Right forelimb (tissue), 1 donor: Measurements from ENCODE around the gene FERMT3.
"Not testable (repeated sequence)": the region's sequence is repeated elsewhere in the genome, so short reads cannot be mapped to it uniquely, and the experiment has no call there.

Source experiments
- DNase-seq: peaks from one replicate; pipeline ENCODE4 v3.0.0-alpha.2; 2018

The FERMT3 gene

DNA sequence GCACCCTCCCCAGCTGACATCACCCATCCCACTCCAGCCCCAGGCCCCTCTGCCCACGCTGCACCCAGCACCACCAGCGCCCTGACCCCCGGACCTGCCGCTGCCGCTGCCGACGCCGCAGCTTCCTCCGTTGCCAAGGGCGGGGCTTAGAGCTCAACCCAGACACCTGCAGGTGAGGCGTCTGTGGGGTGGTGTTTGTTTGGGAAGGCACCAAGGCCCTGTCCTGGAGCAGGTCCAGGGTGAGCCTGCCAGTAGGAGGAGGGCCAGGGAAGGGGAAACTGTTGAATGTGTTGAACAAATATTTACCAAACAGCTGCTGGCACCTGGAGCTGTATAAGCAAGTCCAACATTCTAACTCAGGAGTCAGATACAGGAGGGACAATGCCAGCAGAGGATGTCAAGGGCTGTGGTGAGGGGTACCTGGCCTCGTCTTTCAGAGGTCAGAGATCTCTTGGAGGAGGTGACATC is 31.0 kb downstream of the FERMT3 start:
- DNase-seq = no peak

DNA sequence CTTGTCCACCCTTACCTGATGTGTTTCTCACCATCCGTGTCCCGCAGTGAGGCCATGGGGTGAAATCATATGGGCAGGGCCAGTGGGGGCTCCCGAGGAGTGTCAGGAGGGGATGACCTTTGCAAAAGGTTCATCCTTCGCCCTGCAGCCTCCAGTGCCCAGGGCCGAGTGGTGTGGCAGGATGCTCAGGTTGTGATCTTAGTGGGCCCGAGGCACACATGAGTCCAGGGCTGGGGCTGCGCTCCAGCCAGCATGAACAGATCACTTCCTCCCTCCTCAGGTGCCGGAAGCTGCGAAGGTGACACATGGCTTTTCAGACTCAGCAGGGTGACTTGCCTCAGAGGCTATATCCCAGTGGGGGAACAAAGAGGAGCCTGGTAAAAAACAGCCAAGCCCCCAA is 31.6 kb downstream of the FERMT3 start:
- DNase-seq = no peak

DNA sequence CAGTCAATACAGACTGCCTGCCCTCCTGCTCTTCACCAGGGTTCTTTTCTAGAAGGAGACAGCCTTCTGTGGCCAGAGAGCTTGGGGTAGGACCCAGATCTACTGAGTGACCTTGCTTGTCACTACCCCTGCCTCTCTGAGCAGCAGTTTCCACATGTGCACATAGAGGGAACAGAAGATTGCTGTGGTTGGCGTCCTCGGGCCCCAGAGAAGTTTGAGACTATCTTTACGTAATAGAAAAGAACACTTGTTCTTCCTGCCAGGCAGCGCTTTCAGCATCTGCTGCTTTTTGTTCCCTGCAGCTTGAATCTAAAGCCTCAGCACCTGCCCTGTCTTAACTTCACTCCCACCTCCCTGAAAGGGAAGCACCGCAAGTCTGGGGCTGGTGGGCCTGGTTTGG is 32.5 kb downstream of the FERMT3 start:
- DNase-seq = no peak

GRCh38 chr11:64239662-64240434 is 33.3 kb downstream of the FERMT3 start:
- no peak for DNase-seq

GRCh38 chr11:64240435-64241240 is 34.1 kb downstream of the FERMT3 start, which contains the start of gene FKBP2:
Gene FKBP2, plus strand, starts transcription at chr11:64241095. Its CDS starts 1,293 bp downstream, at chr11:64242388.
- DNase-seq = peak; percentile 99

- DNase-seq = peak; percentile 100
Measured at GRCh38 chr11:64241241-64241490, 34.6 kb downstream of the FERMT3 start.

DNA sequence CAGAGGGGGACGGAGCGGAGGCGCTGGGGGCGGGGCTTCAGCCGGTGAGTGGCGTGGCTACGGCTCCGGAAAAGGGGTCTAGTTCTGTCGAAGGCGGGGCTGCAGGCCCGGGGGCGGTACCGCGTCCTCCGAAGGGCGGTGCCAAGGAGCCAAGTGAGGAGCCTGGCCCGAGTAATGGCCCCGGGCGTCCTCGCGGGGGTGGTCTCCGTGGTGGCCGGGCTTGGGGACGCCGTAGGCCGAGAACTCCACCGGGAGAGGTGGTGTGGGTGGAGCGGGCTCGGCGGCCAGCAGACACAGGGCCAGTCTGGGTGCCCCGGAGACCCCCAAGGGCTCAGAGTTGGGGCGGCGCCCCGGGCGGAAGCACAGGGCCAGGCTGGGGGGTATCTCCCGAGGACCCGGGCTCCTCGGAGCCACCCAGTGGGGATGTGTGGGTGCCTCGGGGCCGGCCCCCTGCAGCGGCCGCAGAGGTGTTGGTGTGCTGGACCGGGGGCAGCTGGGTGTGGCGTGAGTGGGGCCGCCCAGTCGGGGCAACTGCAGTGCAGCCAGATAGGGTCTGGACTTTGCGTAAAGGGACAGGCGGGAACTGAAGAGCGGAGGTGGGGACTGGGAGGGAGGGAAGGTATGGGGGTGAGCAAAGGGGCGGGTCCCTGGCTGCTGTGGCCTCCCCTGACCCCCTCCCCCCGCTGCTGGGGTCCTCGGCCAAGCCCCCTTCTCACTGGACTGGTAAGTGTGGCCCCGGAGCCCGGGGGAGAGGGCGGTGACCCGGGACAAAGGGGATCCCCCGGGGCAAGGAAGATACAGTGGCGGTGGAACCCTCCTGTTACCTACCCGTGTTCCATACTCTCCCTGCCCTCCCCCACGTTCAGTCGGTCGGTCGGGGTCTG is 35.2 kb downstream of the FERMT3 start:
- no peak for DNase-seq

GRCh38 chr11:64243236-64243854 is 36.8 kb downstream of the FERMT3 start:
- no peak for DNase-seq

- no peak for DNase-seq
Measured at GRCh38 chr11:64244107-64244506, 37.6 kb downstream of the FERMT3 start.

DNA sequence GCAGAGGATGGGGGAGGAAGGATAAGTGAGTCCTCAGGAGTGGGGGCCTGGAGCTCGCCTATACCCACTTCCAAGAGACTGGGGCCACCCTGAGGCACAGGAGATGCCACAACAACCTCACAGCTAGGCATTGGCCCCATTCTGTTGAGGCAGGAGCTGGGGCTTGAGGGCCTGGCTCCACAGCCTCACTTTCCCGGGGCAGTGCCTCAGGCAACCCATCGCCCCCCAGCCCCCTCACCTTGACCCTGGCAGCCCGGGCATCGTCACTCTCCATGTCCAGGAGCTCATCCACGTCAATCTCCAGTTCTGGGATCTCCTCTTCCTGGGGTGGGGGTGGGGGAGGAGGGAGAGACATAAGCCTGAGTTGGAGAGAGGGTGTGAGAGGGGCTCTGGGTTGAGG is 38.4 kb downstream of the FERMT3 start:
- no peak for DNase-seq

GRCh38 chr11:64245401-64245796 is 38.9 kb downstream of the FERMT3 start:
- DNase-seq = peak; percentile 78

DNA sequence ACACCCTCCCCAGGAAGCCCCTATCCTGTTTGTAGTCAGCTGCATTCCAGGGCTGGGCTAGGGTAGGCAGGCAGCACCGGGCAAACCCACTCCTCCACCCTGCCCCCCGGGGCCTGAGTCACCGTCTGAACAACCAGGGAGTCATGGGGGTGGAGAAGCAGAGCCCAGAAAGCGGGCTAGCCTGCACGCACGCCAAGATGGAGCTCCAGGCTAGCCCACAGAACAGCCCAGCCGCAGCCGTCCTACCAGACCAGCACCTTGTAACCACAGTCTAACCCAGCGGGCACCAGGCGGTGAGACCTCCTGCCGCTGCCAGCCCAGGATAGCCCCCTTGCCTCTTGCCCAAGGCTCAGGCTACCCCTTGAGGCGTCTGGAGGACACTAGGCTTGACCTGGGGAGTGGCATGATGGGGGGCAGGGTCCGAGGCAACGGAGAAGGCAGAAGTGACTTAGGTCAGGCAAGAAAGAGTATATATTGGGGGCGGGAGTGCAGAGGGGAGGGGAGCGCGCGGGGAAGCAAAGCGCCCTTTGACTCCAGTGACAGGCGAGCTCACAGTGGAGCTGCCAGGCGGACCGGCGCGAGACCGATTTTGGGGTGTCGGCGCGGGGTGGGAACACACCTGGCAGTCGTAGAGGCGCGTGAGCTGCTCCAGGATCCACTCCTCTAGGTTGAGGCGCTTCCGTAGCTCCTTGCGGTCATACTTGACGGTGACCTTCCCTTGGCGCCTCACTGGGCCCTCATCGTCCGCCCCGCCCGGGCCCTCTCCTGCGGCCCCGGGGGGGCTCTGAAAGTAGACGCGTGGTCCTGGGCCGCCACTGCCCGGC is 39.5 kb downstream of the FERMT3 start:
- DNase-seq = peak; percentile 78

DNA sequence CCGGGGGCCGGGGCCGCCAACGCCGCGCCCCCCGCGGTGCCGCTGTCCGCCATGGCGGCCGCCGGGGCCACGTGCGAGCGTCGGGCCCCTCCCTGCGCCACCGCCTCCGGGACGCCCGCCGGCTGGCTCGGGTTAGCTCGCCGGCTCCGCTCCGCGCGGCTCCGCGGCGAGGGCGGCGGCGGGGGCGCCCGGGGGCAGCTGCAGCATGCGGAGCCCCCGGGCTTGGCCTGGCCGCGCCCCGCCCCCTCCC is 40.0 kb downstream of the FERMT3 start:
- DNase-seq = not testable (repeated sequence)

DNA sequence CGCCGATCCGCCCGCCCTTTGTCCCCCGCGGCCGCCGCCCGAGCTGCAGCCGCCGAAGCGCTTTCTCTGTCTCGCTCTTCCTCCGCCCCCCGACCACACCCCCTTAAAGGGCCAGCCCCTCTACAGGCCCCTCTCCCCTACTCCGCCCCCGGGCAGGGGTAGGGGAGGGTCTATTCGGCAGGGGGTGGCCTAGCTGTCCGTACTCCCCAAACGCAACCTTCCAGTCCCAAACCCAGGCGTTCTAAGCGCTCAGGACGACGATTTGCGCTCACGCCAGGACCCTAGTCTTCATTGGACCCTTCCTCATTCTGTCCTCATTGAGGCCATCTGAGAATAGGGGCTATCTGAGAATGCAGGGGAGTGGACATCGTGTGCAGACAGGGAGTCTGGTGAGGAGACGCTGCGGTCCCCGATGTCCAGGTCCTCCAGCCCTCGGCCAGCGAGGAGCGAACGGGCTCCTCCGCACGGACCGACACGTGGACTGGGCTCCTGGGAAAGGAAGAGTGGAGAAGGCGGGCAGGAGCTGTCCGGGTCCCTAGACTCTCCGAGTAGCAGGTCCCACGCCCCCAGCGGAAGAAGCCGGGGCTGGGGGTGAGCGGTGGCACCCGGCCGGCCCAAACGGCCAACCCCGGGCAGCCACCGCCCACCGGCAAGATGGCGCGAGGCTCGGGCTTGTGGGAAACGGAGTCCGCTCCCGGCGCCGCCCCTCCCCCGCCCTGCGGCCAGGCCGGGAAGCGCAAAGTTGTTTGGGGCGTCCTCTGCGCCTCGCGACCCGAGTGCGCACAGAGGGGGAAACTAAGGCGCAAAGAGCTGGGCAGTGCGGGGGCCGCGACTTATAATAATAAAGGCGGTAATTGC is 40.6 kb downstream of the FERMT3 start, which contains the start of gene PPP1R14B:
Gene PPP1R14B (minus strand): TSS at position 73 of the 858 bp plus-strand sequence. CDS start 270 bp downstream, outside the sequence.
- peak; percentile 92 for DNase-seq

DNA sequence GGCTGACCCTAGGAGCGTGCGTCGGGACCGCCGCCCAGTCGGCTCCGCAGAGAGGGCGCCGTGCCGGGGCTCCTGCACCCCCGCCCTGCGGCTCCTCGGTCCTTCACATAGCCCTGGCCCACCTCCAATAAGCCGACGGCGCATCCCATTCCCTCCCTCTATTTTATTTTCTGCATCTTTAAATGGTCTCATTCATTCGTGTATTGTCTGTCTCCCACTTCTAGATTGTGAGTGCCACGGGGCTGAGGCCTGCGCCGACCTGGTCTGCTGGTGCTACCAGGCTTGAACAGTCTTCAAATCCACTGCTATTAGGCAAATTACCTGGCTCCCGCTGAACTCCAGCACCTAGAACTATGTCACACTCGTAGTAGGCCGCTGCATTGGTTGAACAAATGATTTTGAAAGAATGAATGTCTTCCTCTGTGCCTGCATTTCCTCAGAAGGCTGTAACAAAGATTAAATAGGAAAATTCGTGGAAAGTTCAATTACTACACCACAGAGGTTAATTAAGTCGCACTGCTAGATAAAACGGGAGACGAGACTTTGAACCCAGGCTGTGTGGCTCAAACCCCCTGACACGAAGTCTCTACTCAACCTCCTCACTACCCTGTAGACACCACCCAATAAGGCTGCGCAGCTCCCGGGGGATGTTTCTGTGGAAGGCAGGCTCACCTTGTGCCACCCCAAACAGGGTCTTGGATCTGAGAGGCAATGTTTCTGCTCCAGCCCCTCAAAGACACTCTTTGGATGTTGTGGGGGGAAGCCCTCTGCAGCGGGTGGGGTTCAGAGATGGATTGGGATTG is 41.4 kb downstream of the FERMT3 start:
- no peak for DNase-seq

- DNase-seq = no peak
Measured at GRCh38 chr11:64248578-64248977, 42.1 kb downstream of the FERMT3 start.

GRCh38 chr11:64249038-64249437 is 42.5 kb downstream of the FERMT3 start:
- no peak for DNase-seq

DNA sequence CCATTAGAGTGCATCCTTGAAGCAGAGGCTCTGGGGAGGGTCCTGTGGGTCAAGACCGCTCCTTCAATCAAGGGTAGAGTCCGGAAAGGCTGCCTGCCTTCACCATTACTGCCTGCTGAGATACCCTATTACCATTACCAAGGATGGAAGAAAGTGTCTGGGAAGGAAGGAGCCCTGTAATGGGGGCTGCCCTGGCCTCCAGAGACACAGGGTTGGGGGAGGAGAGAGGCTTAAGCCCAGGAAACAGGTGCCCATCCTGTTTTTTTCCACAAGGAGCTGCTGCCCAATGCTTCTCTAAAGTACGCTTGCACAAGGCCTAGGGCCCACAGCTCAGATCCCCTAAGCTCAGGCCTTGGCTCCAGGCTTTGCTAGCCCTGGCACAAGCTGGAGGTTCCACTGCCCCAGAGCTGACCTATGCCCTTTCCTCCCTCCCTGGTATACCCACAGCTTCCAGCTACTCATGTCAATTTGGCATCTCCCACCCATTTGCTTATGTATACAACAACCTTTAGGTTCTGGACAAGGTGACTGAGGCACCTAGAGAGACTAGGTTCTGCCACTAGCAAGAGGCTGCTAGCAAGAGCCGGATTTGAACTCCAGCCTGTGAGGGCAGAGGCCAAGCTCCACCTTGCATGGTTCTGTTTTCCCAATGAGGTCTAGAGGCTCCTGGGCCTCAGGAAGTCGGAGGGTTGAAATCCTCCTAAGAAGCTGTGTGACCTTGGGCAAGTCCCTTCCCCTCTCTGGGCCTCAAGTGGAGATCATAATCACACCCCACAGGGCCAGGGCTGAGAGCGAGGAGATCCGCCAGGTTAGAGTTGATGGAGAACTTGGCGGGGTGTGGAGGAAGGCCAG is 43.3 kb downstream of the FERMT3 start:
- no peak for DNase-seq

- no peak for DNase-seq
Measured at GRCh38 chr11:64250415-64251015, 44.0 kb downstream of the FERMT3 start.
